IMR-90 (cell line): ENCODE results near the gene MSMP.

Experiments used
- BHLHE40 ChIP-seq: fragments of 150-350 bp; IDR thresholded peaks from 2 replicates; pipeline ENCODE4 v1.6.1; 2016; ENCODE audit warnings: mild to moderate bottlenecking, low read depth, low read length
- CEBPB ChIP-seq: IDR thresholded peaks from 2 replicates; pipeline ENCODE4 v1.6.1; 2012; ENCODE audit warnings: low read depth, low read length, improper control_type of control experiment
- CTCF ChIP-seq: conservative IDR thresholded peaks from 2 replicates; pipeline ENCODE4 v1.5.1; 2012; ENCODE audit warnings: mild to moderate bottlenecking, low read depth, low read length, improper control_type of control experiment
- ELK1 ChIP-seq: fragments of 150-350 bp; IDR thresholded peaks from 2 replicates; pipeline ENCODE4 v1.6.1; 2016; ENCODE audit warnings: low read depth, mild to moderate bottlenecking, low read length, moderate library complexity, borderline replicate concordance
- MAZ ChIP-seq: IDR thresholded peaks from 2 replicates; pipeline ENCODE4 v1.6.1; 2012; ENCODE audit warnings: low read depth, mild to moderate bottlenecking, low read length, improper control_type of control experiment, moderate library complexity, borderline replicate concordance
- MXI1 ChIP-seq: IDR thresholded peaks from 2 replicates; pipeline ENCODE4 v1.6.1; 2012; ENCODE audit warnings: low read depth, mild to moderate bottlenecking, low read length, moderate library complexity, borderline replicate concordance
- POLR2A ChIP-seq: IDR thresholded peaks from 2 replicates; pipeline ENCODE4 v1.6.1; 2012; ENCODE audit warnings: mild to moderate bottlenecking, low read depth, low read length
- RAD21 ChIP-seq: IDR thresholded peaks from 2 replicates; pipeline ENCODE4 v1.6.1; 2012; ENCODE audit warnings: low read length, improper control_type of control experiment
- RFX5 ChIP-seq: IDR thresholded peaks from 2 replicates; pipeline ENCODE4 v1.8.0; 2012; ENCODE audit warnings: low read depth, mild to moderate bottlenecking, low read length, moderate library complexity

- TF ChIP-seq CTCF (no peak), ELK1 (no peak), POLR2A (no peak), MAZ (no peak), RFX5 (no peak), CEBPB (no peak), MXI1 (no peak), RAD21 (no peak), BHLHE40 (no peak)
Observed at GRCh38 chr9:35711501-35712428, 42.3 kb downstream of the MSMP start.
